HG03571 (cell line): ENCODE data around the gene LCE2A.
"Not testable (repeated sequence)": the region's sequence is repeated elsewhere in the genome, so short reads cannot be mapped to it uniquely, and the experiment has no call there.

Experiments
- ATAC-seq: cut with Tn5 transposase; IDR thresholded peaks from one replicate; pipeline ENCODE4 v1.9.1; 2021; ENCODE audit not compliant: unreplicated experiment

LCE2A gene, protein sequence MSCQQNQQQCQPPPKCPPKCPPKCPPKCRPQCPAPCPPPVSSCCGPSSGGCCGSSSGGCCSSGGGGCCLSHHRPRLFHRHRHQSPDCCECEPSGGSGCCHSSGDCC

DNA sequence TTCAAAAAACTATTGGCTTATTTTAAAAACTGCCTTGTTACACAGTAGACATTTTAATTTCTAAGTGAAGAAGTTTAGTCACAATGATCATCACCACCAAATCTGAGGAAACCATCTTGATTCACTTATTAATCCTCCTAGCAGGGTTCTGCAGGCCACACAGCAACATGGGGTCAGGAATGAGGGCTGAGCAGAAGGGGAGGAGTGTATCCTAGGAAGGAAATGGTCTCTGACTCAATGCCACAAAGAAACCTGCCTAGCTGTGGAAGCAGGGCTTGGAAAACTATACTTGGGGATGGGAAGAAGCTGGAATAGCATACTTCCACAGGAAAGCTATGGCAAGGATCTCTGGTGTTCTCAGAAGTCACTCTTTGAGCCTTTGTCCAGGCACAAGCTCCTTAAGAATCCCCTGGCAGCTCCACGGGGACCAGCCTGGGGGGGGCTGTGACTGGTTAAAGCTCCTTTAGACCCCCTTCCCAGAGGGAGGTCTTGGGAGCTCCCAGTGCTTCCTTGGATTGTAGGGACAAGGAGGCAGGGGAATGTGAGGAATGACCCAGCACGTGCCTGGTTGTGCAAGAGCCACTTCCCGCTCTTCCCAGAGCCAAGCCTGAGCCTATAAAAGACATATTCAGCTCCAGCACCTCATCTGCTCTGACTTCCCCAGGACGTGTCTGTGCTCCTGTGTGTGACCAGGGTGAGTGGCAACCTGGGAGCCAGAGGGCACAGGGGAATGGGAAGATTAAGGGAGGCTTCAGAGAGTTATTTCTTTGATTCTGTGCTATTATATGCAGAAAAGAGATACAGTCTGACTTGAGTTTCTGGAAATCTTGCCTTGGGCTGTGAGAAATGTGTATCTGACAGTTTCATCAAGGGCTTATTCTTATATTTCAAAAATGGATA is at the start of gene LCE2A:
Gene LCE2A, plus strand, starts transcription at position 645 of the 900 bp plus-strand sequence. CDS start 557 bp downstream, outside the sequence.
- no peak for ATAC-seq

DNA sequence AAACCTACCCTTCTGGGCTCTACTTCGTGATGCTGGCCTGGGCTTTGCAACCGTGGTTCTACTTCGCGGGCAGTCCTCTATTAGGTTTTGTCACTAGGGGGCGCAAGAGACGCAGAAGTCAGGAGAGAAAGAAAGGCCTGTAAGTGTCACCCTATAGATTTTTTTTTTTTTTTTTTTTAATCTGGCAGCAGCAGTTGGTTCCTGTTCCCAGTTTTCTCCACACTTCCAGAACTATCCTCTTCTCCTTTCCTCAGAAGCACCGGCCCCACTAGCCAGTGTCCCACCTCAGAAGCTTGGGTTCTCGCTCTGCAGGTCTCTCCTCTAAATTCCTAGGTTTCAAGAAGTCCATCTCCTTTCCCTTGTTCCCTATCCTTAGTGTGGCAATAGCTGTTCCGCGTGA is 44.0 kb upstream of the LCE2A start:
- no peak for ATAC-seq

DNA sequence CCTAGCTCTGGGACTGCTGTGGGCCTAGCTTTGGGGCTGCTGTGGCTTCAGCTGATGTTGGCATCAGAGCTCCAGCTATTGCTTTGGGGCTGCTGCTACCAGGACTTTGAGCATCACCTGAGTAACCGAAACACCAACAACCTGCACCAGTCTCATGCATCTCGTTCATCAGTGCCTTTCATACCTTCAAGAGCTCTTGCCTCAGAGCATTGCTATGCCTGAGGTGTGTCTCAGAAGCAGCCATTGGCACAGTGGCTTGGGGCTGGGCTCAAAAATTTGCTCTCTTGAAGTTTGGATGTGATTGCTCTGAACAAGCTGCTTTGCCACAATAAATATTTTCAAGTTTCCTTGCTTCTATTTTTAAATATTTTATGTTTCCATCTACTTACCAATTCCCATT is 41.7 kb upstream of the LCE2A start:
- ATAC-seq = no peak

DNA sequence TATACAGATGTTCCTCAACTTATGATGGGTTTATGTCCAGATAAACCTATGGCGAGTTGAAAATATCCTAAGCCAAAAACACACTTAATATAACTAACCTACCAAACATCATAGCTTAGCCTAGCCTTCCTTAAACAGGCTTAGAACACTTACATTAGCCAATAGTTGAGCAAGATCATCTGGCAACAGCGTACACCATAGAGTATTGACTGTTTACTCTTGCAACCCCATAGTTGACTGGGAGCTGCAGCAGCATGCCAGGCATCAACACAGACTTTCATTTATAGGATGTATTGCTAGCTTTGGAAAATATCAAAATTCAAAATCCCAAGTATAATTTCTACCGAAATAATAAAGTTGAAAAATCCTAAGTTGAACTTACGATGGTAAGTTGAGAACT is 40.5 kb upstream of the LCE2A start:
- no peak for ATAC-seq

DNA sequence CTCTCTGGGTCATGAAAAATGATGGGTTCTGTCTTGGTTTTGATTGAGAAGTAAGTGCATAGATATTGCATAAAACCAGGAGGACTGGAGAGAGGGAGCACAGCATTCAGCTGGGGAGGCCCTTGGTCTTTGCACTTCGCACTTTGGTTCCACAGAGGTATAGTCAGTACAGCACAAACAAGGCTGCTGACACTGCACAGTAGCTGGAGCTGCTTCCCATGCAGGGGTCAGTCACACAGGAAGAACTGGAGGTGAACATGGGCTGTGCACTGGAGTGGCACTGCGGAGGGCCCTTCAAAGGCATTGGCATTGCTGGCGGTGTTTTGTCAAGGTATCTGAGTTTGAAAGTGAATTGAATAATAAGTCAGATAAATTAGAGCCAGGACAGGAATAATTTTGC is 39.5 kb upstream of the LCE2A start:
- no peak for ATAC-seq

DNA sequence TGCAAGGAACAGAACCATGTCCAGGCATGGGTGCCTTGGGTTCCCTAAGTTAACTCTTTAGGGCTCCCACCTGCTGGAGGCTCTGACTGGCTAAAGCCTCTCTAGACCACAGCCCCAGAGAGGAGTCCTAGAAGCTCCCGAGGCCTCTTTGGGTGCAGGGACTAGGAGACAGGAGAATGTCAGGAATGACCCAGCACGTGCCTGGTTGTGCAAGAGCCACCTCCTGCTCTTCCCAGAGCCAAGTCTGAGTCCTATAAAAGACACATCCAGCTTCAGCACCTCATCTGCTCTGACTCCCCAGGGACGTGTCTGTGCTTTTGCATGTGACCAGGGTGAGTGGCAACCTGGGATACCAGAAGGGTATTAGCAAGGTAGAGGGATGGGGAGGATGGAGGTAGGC is 35.0 kb upstream of the LCE2A start, which contains the start of gene LCE2D:
Gene LCE2D, plus strand, starts transcription at position 283 of the 400 bp plus-strand sequence. CDS start 726 bp downstream, outside the sequence.
- ATAC-seq = no peak

DNA sequence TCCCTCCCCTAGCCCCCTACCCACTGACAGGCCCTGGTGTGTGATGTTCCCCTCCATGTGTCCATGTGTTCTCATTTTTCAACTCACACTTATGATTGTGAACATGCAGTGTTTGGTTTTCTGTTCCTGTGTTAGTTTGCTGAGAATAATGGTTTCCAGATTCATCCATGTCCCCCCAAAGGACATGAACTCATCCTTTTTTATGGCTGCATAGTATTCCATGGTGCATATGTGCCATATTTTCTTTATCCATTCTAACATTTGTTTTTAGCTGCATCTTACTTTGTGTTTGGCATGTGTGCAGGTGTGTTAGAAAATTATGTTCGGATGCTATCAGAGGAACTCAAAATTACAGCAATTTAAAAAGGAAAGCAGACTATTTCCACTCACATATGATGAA is 32.0 kb upstream of the LCE2A start:
- not testable (repeated sequence) for ATAC-seq

DNA sequence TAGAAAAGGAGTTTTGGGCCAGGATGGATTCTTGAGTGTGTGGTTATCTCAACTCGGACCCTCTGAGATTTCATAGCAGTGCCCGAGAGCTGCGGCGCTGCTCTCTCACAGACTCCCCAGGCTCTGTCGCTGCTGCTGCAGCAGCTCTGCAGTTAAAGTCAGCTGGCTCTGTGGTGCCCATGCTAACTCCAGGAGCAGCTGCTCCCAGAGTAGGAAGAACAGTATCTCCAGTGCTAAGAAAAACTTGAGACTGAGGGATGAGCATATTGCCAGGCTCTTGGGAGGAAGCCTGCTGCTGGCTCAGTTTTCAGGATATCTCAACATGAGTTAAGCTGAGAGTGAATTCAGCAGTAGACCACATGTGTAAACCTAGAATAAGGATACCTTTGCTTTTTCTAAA is 30.5 kb upstream of the LCE2A start:
- no peak for ATAC-seq

DNA sequence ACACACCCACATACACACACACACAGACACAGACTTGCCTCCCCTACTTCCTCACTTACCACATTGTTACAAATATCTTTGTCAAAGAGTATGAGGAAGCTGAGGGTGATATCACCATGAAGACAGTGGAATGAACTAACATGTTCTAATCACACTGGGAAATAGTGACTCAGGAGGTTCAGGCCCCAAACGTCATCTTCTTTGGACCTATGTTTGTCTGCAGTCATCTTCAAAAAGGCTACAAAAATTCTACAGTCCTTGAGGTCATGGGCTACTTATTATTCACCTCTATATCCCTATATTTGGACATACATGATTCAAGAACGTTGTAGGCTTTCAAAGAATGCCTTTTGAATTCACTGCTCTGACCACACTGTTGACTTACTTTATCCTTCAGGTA is 25.1 kb upstream of the LCE2A start:
- ATAC-seq = no peak

DNA sequence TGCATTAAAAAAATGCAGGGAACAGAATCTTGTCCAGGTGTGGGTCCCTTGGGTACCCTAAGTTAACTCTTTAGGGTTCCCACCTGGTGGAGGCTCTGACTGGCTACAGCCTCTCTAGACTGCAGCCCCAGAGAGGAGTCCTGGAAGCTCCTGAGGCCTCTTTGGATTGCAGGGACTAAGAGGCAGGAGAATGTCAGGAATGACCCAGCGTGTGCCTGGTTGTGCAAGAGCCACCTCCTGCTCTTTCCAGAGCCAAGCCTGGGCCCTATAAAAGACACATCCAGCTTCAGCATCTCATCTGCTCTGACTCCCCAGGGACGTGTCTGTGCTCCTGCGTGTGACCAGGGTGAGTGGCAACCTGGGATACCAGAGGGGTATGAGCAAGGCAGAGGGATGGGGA is 23.2 kb upstream of the LCE2A start, which contains the start of gene LCE2C:
Gene LCE2C, plus strand, starts transcription at position 297 of the 400 bp plus-strand sequence. CDS start 737 bp downstream, outside the sequence.
- not testable (repeated sequence) for ATAC-seq

DNA sequence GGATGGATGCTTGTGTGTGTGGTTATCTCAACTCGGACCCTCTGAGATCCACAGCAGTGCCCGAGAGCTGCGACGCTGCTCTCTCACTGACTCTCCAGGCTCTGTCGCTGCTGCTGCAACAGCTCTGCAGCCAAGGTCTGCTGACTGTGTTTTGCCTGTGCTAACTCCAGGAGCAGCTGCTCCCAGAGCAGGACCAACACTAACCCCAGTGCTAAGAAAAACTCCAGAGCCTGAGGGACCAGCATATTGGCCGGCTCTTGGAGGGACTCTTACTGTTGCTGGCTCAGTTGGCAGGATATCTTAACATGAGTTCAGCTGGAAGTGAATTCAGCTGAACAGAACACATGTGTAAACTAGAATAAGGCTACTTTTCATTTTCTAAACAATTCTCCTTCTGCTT is 18.7 kb upstream of the LCE2A start:
- no peak for ATAC-seq

DNA sequence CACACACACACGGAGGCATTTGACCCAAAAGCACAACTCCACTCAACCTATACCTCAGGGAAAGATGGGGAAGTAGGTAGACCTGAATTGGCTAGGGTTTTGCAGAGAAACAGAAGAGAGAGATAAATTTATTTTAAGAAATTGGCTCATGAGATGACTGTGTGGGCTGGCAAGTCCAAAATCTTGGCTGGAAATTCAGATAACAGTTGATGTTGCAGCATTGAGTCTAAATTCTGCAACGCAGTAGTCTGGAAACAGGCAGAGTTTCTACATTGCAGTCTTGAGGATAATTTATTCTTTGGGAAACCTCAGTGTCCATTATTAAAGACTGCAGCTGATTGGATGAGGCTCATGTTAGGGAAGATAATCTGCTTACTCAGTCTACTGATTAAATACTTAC is 16.5 kb upstream of the LCE2A start:
- no peak for ATAC-seq

DNA sequence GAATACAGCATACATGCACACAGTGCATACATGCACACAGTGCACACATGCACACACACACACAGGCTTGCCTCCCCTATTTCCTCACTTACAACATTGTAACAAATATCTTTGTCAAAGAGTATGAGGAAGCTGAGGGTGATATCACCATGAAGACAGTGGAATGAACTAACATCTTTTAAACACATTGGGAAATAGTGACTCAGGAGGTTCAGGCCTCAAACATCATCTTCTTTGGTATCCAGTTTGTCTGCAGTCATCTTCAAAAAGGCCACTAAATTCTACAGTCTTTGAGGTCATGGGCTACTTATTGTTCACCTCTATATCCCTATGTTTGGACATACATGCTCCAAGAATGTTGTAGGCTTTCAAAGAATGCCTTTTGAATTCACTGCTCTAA is 14.3 kb upstream of the LCE2A start:
- no peak for ATAC-seq

DNA sequence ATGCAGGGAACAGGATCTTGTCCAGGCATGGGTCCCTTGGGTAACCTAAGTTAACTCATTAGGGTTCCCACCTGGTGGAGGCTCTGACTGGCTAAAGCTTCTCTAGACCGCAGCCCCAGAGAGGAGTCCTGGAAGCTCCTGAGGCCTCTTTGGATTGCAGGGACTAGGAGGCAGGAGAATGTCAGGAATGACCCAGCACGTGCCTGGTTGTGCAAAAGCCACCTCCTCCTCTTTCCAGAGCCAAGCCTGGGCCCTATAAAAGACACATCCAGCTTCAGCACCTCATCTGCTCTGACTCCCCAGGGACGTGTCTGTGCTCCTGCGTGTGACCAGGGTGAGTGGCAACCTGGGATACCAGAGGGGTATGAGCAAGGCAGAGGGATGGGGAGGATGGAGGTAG is 12.3 kb upstream of the LCE2A start, which contains the start of gene LCE2B:
Gene LCE2B, plus strand, starts transcription at position 301 of the 400 bp plus-strand sequence. CDS start 721 bp downstream, outside the sequence.
- ATAC-seq = not testable (repeated sequence)

DNA sequence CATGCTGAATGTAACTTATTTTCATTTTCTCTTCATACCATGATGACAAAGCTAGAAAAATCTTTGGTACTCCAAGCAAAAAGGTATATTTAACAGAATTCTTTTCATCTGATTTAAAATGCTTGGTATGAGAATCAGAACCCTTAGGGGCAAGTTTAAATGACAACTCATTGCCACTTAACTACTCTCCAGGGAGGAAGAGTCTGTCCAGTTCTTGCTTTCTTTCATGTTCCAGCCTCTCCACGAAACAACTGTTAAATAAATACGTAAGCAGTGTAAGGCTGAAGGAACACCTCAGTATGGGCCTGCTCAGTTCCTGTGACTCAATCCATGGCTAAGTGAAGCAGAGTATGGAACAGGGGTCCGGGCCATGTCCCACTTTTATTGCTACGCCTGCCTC is 1.6 kb downstream of the LCE2A start:
- ATAC-seq = no peak

DNA sequence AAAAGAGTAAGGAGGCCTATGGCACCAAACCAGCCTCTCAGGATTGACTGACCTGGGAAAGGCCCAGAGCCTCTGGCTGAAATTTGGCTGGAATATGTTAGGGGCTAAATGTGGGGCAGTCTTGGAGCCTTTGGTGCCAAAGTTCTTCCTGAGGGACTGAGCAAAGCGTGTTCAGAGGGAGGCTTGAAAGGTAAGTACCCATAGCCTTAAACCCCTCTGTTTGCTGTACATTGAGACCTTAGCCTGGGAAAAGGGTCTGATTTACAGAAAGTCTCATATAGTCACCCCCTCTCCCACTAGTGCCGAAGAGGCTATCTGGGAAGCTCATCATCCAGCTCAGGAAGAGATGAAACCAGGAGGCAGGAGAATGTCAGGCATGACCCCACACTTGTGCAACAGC is 9.7 kb downstream of the LCE2A start, which contains the start of gene LCE4A:
Gene LCE4A, plus strand, starts transcription at position 301 of the 400 bp plus-strand sequence. CDS start 916 bp downstream, outside the sequence.
- ATAC-seq = no peak

DNA sequence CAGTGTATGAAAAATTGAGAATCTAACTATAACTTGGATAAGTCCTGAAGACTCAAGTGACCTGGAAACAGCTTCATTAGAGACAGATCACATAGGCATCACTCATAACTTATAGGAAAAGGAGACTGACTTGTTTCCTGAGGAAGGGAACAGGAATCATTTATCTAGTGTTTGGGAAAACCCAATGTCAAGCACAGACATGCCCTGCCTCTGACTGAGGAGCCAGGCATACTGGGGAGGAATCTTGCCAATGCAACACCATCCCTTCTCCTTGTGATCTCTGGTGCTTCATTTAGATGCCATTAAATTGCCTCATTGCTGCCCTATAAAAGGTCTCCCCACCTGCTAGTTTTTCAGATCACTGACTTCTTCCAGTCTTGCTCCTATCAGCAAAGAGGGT is 20.1 kb downstream of the LCE2A start:
- ATAC-seq = no peak

DNA sequence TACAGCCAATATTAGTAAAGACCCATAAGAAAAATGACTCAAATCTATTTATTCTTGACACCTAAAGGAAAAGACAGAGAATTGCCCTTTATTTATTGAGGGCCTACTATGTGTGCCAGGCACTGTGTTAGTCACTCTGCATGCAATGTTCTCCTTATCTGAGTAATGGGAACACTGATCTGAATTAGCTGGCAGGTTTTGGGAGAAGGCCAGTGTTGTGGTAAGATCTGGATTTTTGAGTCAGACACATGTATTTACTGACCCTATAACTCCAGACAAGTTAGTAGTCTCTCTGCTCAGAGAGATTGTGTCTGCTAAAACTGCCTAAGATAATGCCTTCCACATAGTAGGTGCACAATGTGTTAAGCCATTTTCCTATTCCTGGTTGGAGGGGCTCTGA is 27.1 kb downstream of the LCE2A start:
- no peak for ATAC-seq

DNA sequence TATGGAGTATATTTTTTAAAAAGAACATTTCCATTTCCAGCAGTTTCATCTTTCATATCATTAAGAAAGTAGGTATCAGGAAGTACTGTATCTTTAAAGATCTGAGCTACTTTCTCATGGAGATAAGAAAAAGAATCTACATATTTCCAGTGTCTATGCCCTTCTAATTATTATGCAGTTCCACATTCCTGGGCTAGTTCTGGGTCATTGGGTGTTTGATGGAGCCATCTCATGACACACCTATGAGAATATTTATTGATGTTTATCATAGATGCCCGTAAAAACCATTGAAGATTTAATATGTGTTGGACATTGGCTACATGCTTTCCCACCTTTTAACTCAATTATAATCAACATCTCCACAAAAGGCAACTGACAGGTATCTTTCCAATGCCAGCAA is 30.8 kb downstream of the LCE2A start:
- no peak for ATAC-seq

DNA sequence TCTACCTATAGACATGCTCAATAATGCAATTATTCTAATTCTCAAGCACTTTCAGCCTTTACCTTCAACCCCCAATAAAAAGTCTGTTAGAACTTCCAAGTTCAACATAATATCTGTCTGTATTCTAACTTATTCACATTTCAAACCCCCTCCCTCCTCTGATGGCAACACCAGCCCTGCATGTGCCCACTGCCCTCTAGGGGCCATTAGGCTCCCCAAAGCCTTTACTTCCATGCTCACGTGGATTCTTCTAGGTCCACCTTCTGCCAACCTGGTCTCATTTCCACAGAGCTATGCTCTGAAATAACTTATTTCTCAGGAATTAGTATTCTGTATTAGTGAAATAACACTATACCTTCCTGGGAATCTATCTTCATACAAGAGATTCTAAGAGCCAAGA is 37.5 kb downstream of the LCE2A start:
- no peak for ATAC-seq

DNA sequence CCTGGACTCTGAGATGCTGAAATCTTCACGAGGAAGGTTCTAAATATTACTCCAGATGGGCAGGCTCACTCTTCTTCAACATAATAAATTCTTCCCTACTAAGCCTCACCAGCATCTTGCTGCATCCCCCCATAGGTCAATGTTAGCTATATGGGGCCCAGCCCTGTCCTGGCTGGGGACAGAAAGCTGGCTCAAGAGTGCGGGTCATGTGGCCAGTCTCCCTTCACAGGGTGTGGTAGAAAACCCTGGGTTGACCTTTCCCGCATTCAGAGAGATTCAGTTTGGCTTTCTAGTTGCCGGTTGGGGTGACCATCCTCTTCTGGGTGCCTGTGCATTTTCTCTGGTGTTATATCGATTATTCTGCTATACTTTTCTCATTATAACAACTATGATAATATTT is 39.9 kb downstream of the LCE2A start:
- no peak for ATAC-seq

DNA sequence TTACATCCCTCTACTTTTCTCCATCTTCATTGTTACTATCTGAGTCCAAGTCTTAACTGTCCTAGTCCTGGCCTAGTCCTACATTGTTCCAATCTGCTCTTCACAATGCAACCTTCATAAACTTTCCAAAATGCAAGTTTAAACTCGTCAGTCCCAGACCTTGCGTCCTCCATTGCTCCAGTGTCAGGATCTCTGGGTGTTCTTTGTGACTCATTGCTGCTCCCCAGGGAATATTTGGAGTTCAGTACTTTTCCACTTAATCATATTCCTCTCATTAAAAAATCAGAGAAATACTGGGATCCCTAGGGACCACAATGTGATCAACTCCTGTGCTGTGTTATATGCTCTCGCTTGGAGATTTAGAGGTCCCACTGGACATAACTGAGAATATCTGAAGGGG is 41.7 kb downstream of the LCE2A start:
- no peak for ATAC-seq
